Measurements from ENCODE around the gene OSGEPL1.
A peak's percentile ranks its signal among the peaks of the same experiment; 100 is the strongest.
"Not testable (repeated sequence)": the region's sequence is repeated elsewhere in the genome, so short reads cannot be mapped to it uniquely, and the experiment has no call there.

The OSGEPL1 gene, protein sequence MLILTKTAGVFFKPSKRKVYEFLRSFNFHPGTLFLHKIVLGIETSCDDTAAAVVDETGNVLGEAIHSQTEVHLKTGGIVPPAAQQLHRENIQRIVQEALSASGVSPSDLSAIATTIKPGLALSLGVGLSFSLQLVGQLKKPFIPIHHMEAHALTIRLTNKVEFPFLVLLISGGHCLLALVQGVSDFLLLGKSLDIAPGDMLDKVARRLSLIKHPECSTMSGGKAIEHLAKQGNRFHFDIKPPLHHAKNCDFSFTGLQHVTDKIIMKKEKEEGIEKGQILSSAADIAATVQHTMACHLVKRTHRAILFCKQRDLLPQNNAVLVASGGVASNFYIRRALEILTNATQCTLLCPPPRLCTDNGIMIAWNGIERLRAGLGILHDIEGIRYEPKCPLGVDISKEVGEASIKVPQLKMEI

GRCh38 chr2:189762551-189763298 is at the start of gene OSGEPL1:
OSGEPL1 (minus strand) TSS chr2:189762792; CDS start chr2:189761640, 1,152 bp downstream.
- peak; percentile 85 for DNase-seq

DNA sequence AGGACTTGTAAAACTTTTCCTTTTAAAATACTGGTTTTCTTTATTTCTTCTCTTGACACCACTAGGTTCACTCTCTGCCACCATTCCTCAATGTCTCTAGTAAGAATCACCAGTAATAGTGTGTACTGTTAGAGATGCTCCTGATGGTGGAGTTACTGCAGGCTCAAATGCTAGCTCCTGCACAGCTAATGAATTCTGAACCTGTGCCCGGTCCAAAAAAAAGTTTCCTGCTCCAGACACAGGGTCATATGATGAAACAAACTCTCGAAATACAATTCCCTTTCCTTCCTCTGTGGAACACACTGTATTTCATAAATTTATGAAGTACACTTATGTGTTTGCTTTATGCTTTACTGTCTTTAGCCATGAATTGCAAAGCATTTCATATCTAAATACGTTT is 40.8 kb upstream of the OSGEPL1 start:
- DNase-seq: no peak

DNA sequence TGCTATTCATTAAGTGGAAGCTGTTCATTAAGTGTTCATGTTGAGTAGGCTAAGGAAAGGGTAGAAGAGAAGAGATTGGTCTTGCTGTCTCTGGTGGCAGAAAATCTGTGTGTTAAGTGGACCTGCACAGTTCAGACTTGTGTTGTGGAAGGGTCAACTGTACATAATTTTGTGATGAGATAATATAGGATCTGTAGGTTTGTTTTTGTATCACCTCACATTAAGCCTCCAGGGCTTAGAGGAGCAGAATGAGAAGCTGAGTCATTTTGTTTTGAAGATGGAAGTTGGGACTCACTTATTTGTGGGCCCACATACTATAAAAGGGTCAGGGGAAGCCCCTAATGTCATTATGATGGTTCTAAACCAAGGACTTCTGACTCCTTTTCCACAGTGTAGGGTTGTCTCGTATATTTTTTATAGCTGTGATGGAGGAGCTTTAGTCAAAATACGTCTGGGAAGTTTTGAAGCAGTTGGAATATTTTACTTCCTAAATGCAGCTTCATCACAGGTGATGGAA is 39.9 kb upstream of the OSGEPL1 start:
- DNase-seq: no peak

DNA sequence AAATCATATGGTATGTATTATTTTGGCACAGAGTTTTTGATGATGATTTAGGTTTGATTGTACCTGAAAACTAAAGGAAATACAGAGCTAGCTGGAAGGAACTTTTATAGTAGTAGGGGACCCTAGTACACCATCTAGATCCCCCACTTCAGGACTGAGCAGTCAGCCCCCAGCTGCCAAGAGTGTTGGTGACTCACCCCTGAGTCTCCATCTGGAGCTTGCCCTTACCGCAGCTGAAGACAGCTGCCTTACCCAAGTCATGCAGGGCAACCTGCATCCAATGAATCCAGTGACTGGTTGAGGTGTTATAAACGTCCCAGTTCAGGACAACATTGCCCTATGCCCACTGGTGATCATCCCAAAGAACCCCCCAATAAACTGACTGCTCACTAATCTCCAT is 36.9 kb upstream of the OSGEPL1 start:
- DNase-seq: no peak

DNA sequence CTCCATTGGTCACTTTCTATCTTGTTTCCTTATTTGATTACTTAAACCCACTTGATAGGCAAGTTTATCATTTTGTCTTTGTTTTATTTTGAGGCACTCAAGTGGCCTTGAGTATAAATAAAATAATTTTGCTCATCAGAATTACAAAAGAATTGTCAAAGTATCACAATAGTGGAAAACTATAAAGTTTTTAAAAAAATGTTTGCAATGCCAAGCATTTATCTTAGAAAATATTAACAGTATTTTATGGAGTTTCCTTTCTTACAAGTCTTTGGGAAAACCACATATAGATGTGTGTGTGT is 36.4 kb upstream of the OSGEPL1 start:
- no peak for DNase-seq

- DNase-seq: no peak
Measured at GRCh38 chr2:189798312-189799029, 35.9 kb upstream of the OSGEPL1 start.

- DNase-seq: no peak
Measured at GRCh38 chr2:189797902-189798301, 35.3 kb upstream of the OSGEPL1 start.

- DNase-seq: no peak
Measured at GRCh38 chr2:189794310-189794709, 31.7 kb upstream of the OSGEPL1 start.

GRCh38 chr2:189791338-189792042 is 28.9 kb upstream of the OSGEPL1 start:
- DNase-seq: no peak

- DNase-seq: peak; percentile 59
Measured at GRCh38 chr2:189783927-189784867, 21.6 kb upstream of the OSGEPL1 start, which contains the start of the genes ORMDL1 and PMS1. ORMDL1 (minus strand) TSS chr2:189784339; CDS start chr2:189782595, 1,744 bp downstream. PMS1 (plus strand) TSS chr2:189784450; CDS start chr2:189791810, 7,360 bp downstream.

- DNase-seq: no peak
Measured at GRCh38 chr2:189783451-189783926, 20.9 kb upstream of the OSGEPL1 start.

DNA sequence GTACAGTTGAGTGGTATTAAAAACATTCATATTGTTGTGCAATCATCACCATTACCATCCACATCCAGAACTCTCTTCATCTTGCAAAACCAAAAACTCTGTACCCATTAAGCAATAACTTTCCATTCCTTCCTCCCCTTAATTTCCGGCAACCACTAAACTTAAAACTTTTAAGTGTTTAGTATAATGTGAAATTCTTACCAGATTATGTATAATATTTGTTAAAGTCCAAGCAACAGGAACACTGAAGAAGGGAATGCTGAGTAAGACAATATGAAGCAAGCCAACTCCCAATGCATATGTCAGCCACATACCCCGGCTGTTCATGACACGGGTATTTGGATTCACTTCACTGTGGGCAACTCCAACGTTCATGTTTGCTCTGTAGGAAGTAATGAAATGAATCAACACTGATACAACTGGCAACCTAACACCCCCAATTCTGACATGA is 19.7 kb upstream of the OSGEPL1 start:
- no peak for DNase-seq

DNA sequence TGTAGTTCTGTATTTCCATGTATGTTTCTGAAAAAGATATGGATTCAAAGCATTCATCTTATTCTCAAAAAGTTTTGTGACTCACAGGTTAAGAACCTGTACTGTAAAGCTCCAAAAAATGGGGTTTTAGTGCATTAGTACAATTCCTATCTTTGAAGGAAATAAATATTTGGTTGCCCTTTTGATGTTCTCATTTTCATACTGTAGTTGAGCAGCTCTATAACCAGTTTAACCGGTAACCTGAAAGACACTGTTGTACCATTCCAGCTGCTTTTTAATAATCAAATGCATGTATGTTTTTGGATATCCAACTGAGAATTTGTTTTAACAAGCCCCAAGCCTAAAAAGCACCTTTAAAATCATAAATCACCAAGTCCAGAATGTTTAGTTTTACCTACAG is 9.6 kb upstream of the OSGEPL1 start:
- no peak for DNase-seq

DNA sequence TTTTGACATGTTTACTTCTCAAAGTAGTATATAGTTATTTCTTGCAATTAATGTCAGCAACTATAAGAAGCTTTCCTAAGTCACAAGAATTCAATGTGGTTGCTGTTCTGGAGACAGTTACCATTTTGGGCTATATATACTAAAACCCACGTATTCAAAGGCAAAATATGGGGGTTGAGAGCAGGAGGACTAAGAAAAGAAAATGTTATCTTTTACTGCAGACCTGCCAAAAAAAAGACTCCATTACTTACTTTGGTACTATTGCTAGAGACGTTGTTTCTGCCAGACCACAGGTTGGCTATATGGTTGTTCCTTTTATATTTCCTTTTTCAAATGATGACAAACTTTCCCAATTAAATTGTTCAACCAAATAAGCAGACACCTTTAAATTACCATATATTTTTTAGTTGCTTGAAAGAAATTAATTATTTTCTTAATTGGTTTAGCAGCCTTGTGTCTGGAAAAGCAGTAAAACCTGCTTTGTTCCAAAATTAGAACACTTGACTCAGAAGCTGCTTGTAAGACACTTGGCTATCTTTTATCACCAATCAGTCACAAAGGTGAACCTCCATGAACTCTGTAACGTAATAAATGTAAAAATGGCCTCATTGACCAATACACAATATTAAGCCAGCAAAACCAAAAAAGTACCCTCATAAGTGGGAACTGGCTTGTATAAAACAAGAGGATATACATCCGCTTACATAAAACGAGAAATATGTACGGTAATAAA is 8.2 kb upstream of the OSGEPL1 start:
- no peak for DNase-seq

DNA sequence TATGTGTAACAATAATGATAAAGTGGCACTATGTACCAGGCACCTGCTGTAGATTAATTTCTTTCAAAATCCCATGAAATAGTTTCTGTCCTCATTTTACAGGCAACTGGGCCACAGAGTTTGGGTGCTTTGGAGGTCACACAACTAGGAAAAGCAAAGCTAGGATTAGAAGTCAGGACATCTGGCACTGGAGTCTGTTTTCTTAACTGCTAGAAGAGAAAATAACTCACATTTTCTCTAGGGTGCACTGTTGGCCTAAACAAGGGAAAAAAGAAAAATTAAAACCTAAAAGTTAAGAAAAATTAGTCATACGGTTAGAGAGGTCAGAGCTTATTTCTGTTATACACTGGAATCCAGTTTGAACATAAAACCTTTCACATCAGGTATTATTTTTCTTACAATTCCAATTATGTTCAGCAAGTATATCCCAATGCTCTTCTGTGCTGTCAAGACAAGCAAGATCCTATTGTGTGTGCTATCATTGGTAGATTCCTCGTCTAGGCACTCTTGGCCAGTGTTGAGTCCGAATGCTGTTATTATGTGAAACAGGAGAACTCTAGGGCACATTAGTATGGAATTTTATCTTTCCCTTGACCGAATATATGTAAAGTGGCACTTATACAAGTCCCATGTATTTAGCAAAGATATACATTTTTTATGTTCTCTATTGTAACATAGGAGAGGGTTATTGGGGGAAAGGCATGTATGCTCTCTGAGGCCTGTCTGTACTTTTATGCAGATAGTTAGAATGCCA is 1.5 kb upstream of the OSGEPL1 start:
- DNase-seq: no peak

- no peak for DNase-seq
Measured at GRCh38 chr2:189762229-189762550, 402 bp downstream of the OSGEPL1 start.

DNA sequence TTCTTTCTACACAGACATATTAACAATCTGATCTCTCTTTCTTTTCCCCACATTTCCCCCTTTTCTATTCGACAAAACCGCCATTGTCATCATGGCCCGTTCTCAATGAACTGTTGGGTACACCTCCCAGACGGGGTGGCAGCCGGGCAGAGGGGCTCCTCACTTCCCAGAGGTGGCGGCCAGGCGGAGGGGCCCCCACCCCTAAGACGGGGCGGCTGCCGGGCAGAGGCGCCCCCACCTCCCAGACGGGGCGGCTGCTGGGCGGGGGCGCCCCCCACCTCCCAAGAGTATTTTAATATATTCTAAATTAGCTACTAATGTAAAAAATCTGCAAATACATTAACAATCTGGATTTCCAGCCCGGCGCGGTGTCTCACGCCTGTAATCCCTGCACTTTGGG is 2.4 kb downstream of the OSGEPL1 start:
- not testable (repeated sequence) for DNase-seq

DNA sequence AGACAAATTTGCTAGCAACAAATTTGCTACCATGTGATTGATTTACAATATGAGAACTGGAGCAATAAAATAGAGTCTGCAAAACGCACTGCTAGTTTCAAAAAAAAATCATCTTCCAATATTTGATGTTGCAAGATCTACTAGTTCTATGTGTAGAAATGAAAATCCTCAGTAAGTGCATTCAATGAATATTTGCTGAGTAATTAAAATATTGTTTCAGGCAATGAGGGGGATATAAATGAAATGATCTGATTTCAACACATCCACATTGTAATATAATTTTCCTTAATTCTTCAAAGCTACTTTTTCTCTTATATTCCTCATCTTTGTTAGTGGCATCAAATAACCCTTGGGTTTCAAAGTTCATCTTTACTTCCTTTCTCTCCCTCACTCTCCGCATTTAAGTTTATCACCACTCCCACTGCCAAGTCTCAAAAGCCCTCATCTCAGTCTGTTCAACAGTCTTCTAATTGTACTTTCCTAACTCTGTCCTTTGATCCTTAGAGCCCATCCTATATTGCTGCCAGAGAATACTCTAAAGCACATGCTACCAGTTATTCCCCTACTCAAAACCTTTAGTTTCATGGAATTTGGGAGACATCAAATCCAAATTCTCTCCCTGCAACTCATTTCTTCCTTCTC is 6.2 kb downstream of the OSGEPL1 start:
- no peak for DNase-seq

DNA sequence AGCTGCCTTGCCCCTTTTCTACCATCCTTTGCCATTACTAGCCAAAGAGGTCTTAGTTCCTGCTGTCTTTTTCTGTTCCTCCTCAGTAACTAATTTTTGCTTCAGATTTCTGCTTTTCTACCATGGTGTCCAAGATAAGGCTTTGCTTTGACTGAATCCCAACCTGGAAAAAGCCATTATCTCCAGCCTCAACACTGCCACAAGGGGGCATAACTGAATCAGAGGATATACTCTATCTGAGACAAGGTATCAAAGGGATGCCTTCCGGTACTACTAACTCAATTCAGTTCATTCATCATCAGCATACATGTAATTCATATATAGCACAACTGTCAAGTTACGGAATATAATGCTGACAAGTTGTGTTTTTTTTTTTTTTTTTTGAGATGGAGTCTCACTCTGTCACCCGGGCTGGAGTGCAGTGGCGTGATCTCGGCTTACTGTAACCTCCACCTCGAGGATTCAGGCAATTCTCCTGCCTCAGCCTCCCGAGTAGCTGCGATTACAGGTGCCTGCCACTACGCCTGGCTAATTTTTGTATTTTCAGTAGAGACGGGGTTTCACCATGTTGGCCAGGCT is 11.4 kb downstream of the OSGEPL1 start:
- DNase-seq: no peak

Data from NCI-H2107 (cell line).